Ishikawa (cell line): Measurements from ENCODE around the gene DDB1.

ENCODE experiments used
- CEBPB ChIP-seq: IDR thresholded peaks from 2 replicates; pipeline ENCODE4 v1.6.1; 2012
- CREB1 ChIP-seq: IDR thresholded peaks from 2 replicates; pipeline ENCODE4 v1.6.1; 2012; ENCODE audit warnings: low read depth
- EGR1 ChIP-seq: IDR thresholded peaks from 2 replicates; pipeline ENCODE4 v1.6.1; 2012
- EP300 ChIP-seq: IDR thresholded peaks from 2 replicates; pipeline ENCODE4 v1.6.1; 2012; ENCODE audit warnings: borderline replicate concordance
- FOXM1 ChIP-seq: IDR thresholded peaks from 2 replicates; pipeline ENCODE4 v1.6.1; 2012; ENCODE audit warnings: low read depth, borderline replicate concordance
- MAX ChIP-seq: IDR thresholded peaks from 2 replicates; pipeline ENCODE4 v1.6.1; 2012
- NFIC ChIP-seq: IDR thresholded peaks from 2 replicates; pipeline ENCODE4 v1.6.1; 2012
- RAD21 ChIP-seq: IDR thresholded peaks from 2 replicates; pipeline ENCODE4 v1.6.1; 2012; ENCODE audit warnings: low read depth
- REST ChIP-seq: IDR thresholded peaks from 2 replicates; pipeline ENCODE4 v1.6.1; 2012; ENCODE audit warnings: low read depth, mild to moderate bottlenecking
- TAF1 ChIP-seq: IDR thresholded peaks from 2 replicates; pipeline ENCODE4 v1.6.1; 2012; ENCODE audit warnings: low read depth, mild to moderate bottlenecking
- TCF12 ChIP-seq: IDR thresholded peaks from 2 replicates; pipeline ENCODE4 v1.6.1; 2012; ENCODE audit warnings: low read depth
- TEAD4 ChIP-seq: IDR thresholded peaks from 2 replicates; pipeline ENCODE4 v1.6.1; 2012
- USF1 ChIP-seq: IDR thresholded peaks from 2 replicates; pipeline ENCODE4 v1.6.1; 2012
- YY1 ChIP-seq: IDR thresholded peaks from 2 replicates; pipeline ENCODE4 v1.6.1; 2012; ENCODE audit warnings: low read depth
- ZBTB7A ChIP-seq: IDR thresholded peaks from 2 replicates; pipeline ENCODE4 v1.6.1; 2012; ENCODE audit warnings: low read depth

DDB1 gene

GRCh38 chr11:61377461-61378160, 44.7 kb upstream of the DDB1 start:
- TF ChIP-seq NFIC = no peak
- no peak for TF ChIP-seq EP300
- TF ChIP-seq FOXM1 = no peak
- no peak for TF ChIP-seq EGR1
- no peak for TF ChIP-seq CREB1
- no peak for TF ChIP-seq TAF1
- no peak for TF ChIP-seq YY1
- no peak for TF ChIP-seq REST
- TF ChIP-seq TEAD4 = no peak
- TF ChIP-seq TCF12 = no peak
- no peak for TF ChIP-seq RAD21
- TF ChIP-seq MAX = no peak
- TF ChIP-seq ZBTB7A = no peak
- no peak for TF ChIP-seq USF1
- no peak for TF ChIP-seq CEBPB

GRCh38 chr11:61375761-61376108, 42.8 kb upstream of the DDB1 start:
- TF ChIP-seq RAD21 (no peak), TAF1 (no peak), TEAD4 (no peak), REST (peak; percentile 52; the same call in 1 of the 2 replicates)

GRCh38 chr11:61372659-61373420, 39.9 kb upstream of the DDB1 start:
- TF ChIP-seq RAD21 (no peak), USF1 (no peak), MAX (no peak), NFIC (no peak), CREB1 (no peak), TEAD4 (no peak), ZBTB7A (no peak), CEBPB (no peak), TAF1 (no peak), EP300 (no peak), FOXM1 (no peak), REST (no peak), YY1 (no peak), TCF12 (no peak), EGR1 (no peak)

- TF ChIP-seq RAD21 = no peak
- TF ChIP-seq CREB1 = no peak
- no peak for TF ChIP-seq USF1
- TF ChIP-seq CEBPB = no peak
- no peak for TF ChIP-seq EP300
- TF ChIP-seq NFIC = no peak
- no peak for TF ChIP-seq ZBTB7A
- no peak for TF ChIP-seq TAF1
- no peak for TF ChIP-seq FOXM1
- TF ChIP-seq YY1 = no peak
- TF ChIP-seq EGR1 = no peak
These were observed 37.6 kb upstream of the DDB1 start for GRCh38 chr11:61370349-61371005.
